SK-N-SH treated with all-trans-retinoic acid at 6 μM for 48 hours (cell line): ENCODE data around the gene STKLD1.
"Not testable (repeated sequence)": the region's sequence is repeated elsewhere in the genome, so short reads cannot be mapped to it uniquely, and the experiment has no call there.

Experiments
- ARNTL ChIP-seq: fragments of 450-650 bp; formaldehyde crosslinking; IDR thresholded peaks from 2 replicates; pipeline ENCODE4 v1.5.0; 2020; ENCODE audit warnings: low read depth, mild to moderate bottlenecking, moderate library complexity, borderline replicate concordance
- BACH2 ChIP-seq: fragments of 250-450 bp; sonication (Bioruptor Pico); IDR thresholded peaks from 2 replicates; pipeline ENCODE4 v1.9.0; 2021; ENCODE audit warnings: mild to moderate bottlenecking, borderline replicate concordance
- CSDC2 ChIP-seq: fragments of 250-450 bp; sonication (Bioruptor Pico); IDR thresholded peaks from 2 replicates; pipeline ENCODE4 v1.5.0; 2020; ENCODE audit warnings: mild to moderate bottlenecking, moderate library complexity
- ISL1 ChIP-seq: fragments of 250-450 bp; sonication (Bioruptor Pico); IDR thresholded peaks from 2 replicates; pipeline ENCODE4 v2.1.2; 2022; ENCODE audit warnings: mild to moderate bottlenecking, moderate library complexity
- PATZ1 ChIP-seq: fragments of 250-450 bp; sonication (Bioruptor Pico); IDR thresholded peaks from 2 replicates; pipeline ENCODE4 v1.8.0; 2020; ENCODE audit warnings: mild to moderate bottlenecking, moderate library complexity, borderline replicate concordance
- TSHZ2 ChIP-seq: fragments of 250-450 bp; sonication (Bioruptor Pico); IDR thresholded peaks from 2 replicates; pipeline ENCODE4 v1.5.0; 2020; ENCODE audit warnings: mild to moderate bottlenecking, moderate library complexity
- ZNF565 ChIP-seq: fragments of 450-650 bp; formaldehyde crosslinking; conservative IDR thresholded peaks from 2 replicates; pipeline ENCODE4 v1.5.0; 2020; ENCODE audit warnings: low read depth, mild to moderate bottlenecking, moderate library complexity
- ZNF8 ChIP-seq: fragments of 450-650 bp; formaldehyde crosslinking; IDR thresholded peaks from 2 replicates; pipeline ENCODE4 v1.5.0; 2020; ENCODE audit warnings: mild to moderate bottlenecking, moderate library complexity

GRCh38 chr9:133451865-133452264 lies 75.7 kb downstream of the STKLD1 start:
- not testable (repeated sequence) for TF ChIP-seq PATZ1 (CRISPR knock-in tag); ISL1 (CRISPR knock-in tag); ZNF565; ARNTL (CRISPR knock-in tag); ZNF8 (CRISPR knock-in tag); CSDC2; TSHZ2 (CRISPR knock-in tag); BACH2
